Retinal pigment epithelial cell (primary cell): Measurements from ENCODE around the gene YPEL2.
"Not testable (repeated sequence)": the region's sequence is repeated elsewhere in the genome, so short reads cannot be mapped to it uniquely, and the experiment has no call there.

Source experiments
- DNase-seq: peaks from one replicate; pipeline ENCODE4 v3.0.0-alpha.2; 2010; ENCODE audit warnings: low read depth
- H3K4me3 ChIP-seq: 2 replicates; pipeline ENCODE4 v1.5.1; 2011; ENCODE audit warnings: mild to moderate bottlenecking, low read length, control low read depth, moderate library complexity
- CTCF ChIP-seq: conservative IDR thresholded peaks from 2 replicates; pipeline ENCODE4 v1.5.1; 2011; ENCODE audit warnings: low read depth, low read length, control low read depth, inconsistent platforms

YPEL2 gene

DNA sequence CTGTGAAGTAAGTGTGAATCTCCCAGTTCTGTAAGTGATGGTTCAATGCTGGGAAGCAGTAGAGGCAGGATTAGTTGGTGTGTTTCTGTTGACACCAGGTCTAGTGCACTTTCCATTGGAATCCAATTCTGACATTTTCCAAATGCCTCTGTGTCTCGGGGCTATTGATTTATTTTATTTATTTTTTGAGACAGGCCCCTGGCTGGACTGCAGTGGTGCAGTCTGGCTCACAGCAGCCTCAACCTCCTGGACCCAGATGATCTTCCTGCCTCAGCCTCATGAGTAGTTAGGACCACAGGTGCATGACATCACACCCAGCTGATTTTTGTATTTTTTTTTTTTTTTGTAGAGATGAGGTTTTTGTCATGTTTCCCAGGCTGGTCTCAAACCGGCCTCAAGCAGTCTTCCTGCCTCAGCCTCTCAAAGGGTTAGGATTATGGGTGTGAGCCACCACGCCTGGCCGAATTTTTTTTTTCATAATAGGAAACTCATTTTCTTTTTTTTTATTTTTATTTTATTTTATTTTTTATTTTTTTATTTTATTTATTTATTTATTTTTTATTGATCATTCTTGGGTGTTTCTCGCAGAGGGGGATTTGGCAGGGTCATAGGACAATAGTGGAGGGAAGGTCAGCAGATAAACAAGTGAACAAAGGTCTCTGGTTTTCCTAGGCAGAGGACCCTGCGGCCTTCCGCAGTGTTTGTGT is 61.7 kb downstream of the YPEL2 start:
- no peak for TF ChIP-seq CTCF

DNA sequence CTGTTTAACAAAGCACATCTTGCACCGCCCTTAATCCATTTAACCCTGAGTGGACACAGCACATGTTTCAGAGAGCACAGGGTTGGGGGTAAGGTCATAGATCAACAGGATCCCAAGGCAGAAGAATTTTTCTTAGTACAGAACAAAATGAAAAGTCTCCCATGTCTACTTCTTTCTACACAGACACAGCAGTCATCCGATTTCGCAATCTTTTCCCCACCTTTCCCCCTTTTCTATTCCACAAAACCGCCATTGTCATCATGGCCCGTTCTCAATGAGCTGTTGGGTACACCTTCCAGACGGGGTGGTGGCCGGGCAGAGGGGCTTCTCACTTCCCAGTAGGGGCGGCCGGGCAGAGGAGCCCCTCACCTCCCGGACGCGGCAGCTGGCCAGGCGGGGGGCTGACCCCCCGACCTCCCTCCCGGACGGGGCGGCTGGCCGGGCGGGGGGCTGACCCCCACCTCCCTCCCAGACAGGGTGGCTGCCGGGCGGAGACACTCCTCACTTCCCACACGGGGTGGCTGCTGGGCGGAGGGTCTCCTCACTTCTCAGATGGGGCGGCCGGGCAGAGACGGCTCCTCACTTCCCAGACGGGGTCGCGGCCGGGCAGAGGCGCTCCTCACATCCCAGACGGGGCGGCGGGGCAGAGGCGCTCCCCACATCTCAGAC is 62.4 kb downstream of the YPEL2 start:
- H3K4me3 ChIP-seq, DNase-seq: not testable (repeated sequence)

More for the DNA sequence above, 61.7 kb downstream of the YPEL2 start:
- no peak for DNase-seq
- no peak overlapping the region for H3K4me3 ChIP-seq

GRCh38 chr17:59396134-59396826 is 64.8 kb downstream of the YPEL2 start:
- no peak overlapping the region for H3K4me3 ChIP-seq
- TF ChIP-seq CTCF: no peak
- no peak for DNase-seq

- no peak overlapping the region for H3K4me3 ChIP-seq
- no peak for DNase-seq
- TF ChIP-seq CTCF: no peak
Measured at GRCh38 chr17:59397316-59398073, 66.0 kb downstream of the YPEL2 start.

DNA sequence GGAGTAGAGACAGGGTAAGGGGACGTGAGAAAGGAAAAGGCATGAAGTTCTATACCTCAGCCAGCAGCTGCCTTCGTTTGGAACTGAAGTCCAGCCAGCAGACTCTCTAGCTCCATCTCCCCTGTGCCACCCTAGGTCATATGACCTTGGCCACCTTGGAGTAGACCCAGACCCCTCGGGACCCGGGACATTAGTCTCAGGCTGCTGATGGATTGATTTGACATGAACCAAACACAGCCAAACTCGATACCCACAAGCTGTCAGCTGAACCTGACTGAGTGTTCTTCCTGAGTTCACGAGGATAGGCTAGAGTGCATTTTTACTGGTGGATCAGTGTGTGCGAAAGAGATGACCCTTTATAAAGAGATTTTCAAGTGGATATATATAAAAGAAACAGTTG is 68.5 kb downstream of the YPEL2 start:
- TF ChIP-seq CTCF: no peak
- no peak for DNase-seq
- H3K4me3 ChIP-seq: no peak overlapping the region

DNA sequence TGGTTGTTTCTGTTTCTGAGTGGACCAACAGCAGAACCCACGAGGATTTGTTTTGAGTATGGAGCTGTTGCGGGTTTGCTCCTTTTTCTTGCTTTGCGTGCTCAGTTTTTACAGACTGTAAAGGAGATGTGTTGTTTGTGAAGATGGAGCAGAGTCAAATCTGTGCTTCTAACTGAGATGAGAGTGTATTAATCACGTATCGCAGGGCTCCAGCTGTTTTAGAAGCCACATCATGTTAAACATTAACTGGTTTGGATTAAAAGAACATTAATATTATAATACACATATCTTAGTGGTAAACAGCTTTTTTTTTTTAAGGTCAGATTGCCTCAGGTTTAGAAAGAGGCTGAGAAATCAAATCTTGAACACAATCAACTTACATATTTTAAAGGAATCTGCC is 69.4 kb downstream of the YPEL2 start:
- TF ChIP-seq CTCF: no peak
- H3K4me3 ChIP-seq: no peak overlapping the region

DNA sequence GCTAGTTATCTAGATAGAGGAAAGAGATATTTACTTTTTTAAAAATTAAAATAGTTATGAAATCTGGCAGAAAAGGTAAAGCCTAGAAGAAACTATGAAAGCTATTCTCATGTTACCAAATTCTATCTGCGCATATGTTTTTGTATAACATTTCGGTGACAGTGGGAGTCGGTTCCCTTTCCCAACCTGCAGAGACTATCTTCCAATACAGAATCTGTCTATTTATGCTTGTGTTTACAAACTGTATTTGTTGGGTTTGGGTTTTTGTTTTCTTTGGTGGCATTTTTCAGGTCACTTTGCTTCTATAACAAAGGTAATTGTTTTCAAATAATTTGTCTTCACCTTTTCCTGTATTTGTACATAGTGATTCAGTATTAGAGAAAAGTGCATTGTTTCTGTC is 69.8 kb downstream of the YPEL2 start:
- no peak for DNase-seq
- TF ChIP-seq CTCF: no peak
- H3K4me3 ChIP-seq: no peak overlapping the region

More for the DNA sequence above, 69.4 kb downstream of the YPEL2 start:
- no peak for DNase-seq
